ENCODE data around the gene NTN3. TPM values are rescaled to one million over a fixed set of nuclear protein-coding genes. Genes with fewer than 3 reads are reported as not detected.

NTN3 gene
- total RNA-seq, 2 experiments from 2014 or later = not detected

DNA sequence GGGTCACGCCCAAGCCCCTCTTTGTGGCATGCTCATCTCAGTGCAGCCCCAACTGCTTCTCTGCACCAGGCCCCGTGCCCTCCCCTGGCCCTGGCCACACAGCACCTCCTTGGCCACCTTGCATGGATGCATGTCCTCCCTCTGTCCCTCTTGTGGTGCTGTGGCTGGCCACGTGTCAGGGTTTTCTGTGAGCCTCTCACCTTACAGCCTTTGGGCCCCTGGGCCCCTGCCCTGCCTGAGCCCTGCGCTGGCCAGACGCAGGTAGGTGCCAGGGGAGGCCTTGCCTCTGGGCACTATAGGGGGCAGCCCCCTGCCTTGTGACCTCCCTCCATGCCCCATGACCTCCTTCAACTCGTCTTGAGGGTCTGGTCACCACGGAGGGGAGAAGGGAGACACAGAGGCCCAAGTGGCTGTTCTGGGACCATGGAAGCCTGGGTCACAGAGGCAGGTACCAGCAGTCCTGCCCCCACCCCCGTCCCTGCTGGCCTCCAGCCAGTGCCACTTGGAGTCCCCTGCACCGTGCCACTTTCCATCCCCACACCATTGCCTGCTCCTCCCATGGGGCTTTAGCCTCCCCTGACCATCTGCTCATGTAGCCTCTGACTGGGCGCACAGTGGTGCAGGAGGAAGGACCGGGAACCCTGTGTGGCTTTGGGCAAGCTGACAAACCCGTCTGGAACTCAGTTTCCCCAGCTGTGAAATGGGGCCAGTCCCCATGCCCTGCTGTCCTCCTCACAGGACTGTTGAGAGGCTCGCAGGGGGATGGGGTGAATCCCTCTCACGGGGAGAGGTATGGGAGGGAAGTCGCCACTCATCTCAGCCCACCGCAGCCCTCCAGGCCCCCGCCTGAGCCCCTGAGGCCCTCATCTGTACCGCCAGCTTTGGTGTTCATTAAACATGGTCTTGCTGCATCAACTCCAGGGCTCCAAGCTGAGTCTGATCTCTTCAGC, 31.1 kb downstream of the NTN3 start:
- H3K27ac Mint-ChIP-seq = no peak overlapping the region
- TF ChIP-seq, protein P1, sequence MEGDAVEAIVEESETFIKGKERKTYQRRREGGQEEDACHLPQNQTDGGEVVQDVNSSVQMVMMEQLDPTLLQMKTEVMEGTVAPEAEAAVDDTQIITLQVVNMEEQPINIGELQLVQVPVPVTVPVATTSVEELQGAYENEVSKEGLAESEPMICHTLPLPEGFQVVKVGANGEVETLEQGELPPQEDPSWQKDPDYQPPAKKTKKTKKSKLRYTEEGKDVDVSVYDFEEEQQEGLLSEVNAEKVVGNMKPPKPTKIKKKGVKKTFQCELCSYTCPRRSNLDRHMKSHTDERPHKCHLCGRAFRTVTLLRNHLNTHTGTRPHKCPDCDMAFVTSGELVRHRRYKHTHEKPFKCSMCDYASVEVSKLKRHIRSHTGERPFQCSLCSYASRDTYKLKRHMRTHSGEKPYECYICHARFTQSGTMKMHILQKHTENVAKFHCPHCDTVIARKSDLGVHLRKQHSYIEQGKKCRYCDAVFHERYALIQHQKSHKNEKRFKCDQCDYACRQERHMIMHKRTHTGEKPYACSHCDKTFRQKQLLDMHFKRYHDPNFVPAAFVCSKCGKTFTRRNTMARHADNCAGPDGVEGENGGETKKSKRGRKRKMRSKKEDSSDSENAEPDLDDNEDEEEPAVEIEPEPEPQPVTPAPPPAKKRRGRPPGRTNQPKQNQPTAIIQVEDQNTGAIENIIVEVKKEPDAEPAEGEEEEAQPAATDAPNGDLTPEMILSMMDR (IDR thresholded peaks at IDR 0.05) = no peak
- no peaks in the 10 kb centered on the region for H3K27me3 ChIP-seq (ENCODE audit: control insufficient read depth in 1 of 2, insufficient read depth in 2 of 2, low read length in 2 of 2)
- H3K9me3 Mint-ChIP-seq = no peaks in the 10 kb centered on the region
- H3K4me3 ChIP-seq (ENCODE audit: low read length) = no peak overlapping the region
- H3K4me1 ChIP-seq (ENCODE audit: insufficient read depth, low read length) = peaks cover 7% of the 10 kb centered on the region
- peaks cover 2% of the 10 kb centered on the region for H3K36me3 ChIP-seq (ENCODE audit: insufficient read depth, low read length)
- no peak overlapping the region for H3K4me3 Mint-ChIP-seq
- ChIA-PET CTCF (interaction anchor here (0.8 to 2.5 kb wide), 6 partner anchors 9 to 308 kb away, joined by 3 to 17 read pairs (median 4); partner anchors contain the start of gene ABCA3), POLR2A (interaction anchor here (0.8 to 1.3 kb wide), 2 partner anchors 11 to 73 kb away, joined by 3 to 4 read pairs; partner anchors contain the start of gene CCNF)
- H3K36me3 Mint-ChIP-seq (ENCODE audit: low read depth) = peaks cover 4% of the 10 kb centered on the region
- H3K4me1 Mint-ChIP-seq (ENCODE audit: low read depth) = peaks cover 4% of the 10 kb centered on the region
- H3K27me3 Mint-ChIP-seq = no peaks in the 10 kb centered on the region
- ATAC-seq (ENCODE audit: poor library complexity) (no peak), DNase-seq (no peak)
- no peak overlapping the region for H3K27ac ChIP-seq (ENCODE audit: low read depth in 1 of 2, low read length in 2 of 2)
- intact Hi-C loops (cut with DNase I, micrococcal nuclease) = loop anchor here (1.0 to 2.0 kb wide), 4 partner anchors 21 to 307 kb away; partner anchors contain the start of gene ABCA3 (in 2 of the 2)
- H3K9me3 ChIP-seq (ENCODE audit: control insufficient read depth in 1 of 2, insufficient read depth in 1 of 2, low read length in 2 of 2) = no peaks in the 10 kb centered on the region

DNA sequence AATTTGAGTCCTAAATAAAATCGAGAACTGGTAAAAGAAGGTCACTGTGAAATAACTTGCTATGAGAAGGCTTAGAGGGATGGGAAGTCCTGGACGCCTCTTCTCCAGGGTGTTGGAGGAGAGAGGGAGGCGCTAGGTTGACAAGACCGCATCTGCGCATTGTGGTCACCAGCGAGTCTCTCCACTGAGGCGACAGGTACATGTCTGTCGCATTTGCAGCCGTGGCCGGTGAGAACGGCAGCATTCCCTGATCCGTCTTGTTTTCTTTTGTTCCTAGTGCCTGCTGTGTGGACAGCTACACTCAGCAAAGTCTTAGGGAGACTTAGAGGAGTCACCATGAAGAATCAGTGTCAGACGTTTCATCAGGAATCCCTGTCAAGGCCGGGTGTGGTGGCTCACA, 34.6 kb downstream of the NTN3 start:
- intact Hi-C loops (cut with DNase I, micrococcal nuclease) = no loop called here
- no peaks in the 10 kb centered on the region for H3K36me3 Mint-ChIP-seq (ENCODE audit: low read depth)
- peaks cover 11% of the 10 kb centered on the region for H3K4me1 ChIP-seq (ENCODE audit: insufficient read depth, low read length)
- no peak overlapping the region for H3K27ac ChIP-seq (ENCODE audit: low read depth in 1 of 2, low read length in 2 of 2)
- H3K27me3 ChIP-seq (ENCODE audit: control insufficient read depth in 1 of 2, insufficient read depth in 2 of 2, low read length in 2 of 2) = no peaks in the 10 kb centered on the region
- H3K4me3 ChIP-seq (ENCODE audit: low read length) = no peak overlapping the region
- H3K4me1 Mint-ChIP-seq (ENCODE audit: low read depth) = peaks cover 4% of the 10 kb centered on the region
- no peaks in the 10 kb centered on the region for H3K36me3 ChIP-seq (ENCODE audit: insufficient read depth, low read length)
- CTCF ChIA-PET = no interaction called here
- peak in 1 of 14 experiments; percentile 12 for DNase-seq
- no peak overlapping the region for H3K4me3 Mint-ChIP-seq
- TF ChIP-seq, protein P1 (IDR thresholded peaks at IDR 0.05) = no peak
- POLR2A ChIA-PET = no interaction called here
- no peak overlapping the region for H3K27ac Mint-ChIP-seq
- H3K9me3 ChIP-seq (ENCODE audit: control insufficient read depth in 1 of 2, insufficient read depth in 1 of 2, low read length in 2 of 2) = no peaks in the 10 kb centered on the region
- ATAC-seq (ENCODE audit: poor library complexity) = no peak
- H3K27me3 Mint-ChIP-seq = no peaks in the 10 kb centered on the region
- H3K9me3 Mint-ChIP-seq = no peaks in the 10 kb centered on the region

DNA sequence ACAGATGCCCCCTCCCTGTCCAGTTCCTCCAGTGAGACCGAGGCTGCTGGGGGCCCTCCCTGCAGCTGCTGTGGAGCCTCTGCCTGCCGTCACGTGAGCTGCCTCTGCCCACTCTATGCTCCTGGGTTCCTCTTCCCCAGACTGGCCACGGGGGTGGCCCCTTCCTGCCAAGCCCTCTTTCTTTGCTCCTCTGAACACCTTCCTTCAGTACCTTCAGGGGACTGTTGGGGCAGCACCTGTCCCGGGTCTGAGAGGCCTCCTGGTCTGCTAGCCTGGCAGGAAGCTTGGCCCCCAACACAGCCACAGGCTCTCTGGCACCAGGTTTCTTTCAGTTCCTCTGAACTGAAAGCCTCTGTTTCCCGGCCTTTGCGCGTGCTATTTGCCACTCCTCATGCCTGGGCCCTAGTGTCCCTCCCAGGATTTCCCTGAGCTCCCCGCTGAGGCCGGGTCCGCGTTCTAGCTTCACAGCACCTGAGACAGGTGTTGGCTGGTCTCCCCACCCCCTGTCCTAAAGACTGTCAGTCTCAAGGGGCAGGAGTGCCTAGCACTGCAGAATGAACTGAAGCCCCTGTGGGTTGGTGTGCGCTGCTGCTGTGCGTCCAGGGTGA, 36.1 kb downstream of the NTN3 start:
- DNase-seq (no peak), ATAC-seq (ENCODE audit: poor library complexity) (peak; percentile 34)
- Histone ChIP-seq H3K4me1 (ENCODE audit: insufficient read depth, low read length) (peaks cover 4% of the 10 kb centered on the region), H3K27ac (ENCODE audit: low read depth in 1 of 2, low read length in 2 of 2) (no peak overlapping the region), H3K27me3 (ENCODE audit: control insufficient read depth in 1 of 2, insufficient read depth in 2 of 2, low read length in 2 of 2) (no peaks in the 10 kb centered on the region), H3K9me3 (ENCODE audit: control insufficient read depth in 1 of 2, insufficient read depth in 1 of 2, low read length in 2 of 2) (no peaks in the 10 kb centered on the region), H3K36me3 (ENCODE audit: insufficient read depth, low read length) (no peaks in the 10 kb centered on the region), H3K4me3 (ENCODE audit: low read length) (no peak overlapping the region)
- no peak overlapping the region for H3K4me3 Mint-ChIP-seq
- no peaks in the 10 kb centered on the region for H3K27me3 Mint-ChIP-seq
- CTCF ChIA-PET = no interaction called here
- POLR2A ChIA-PET = no interaction called here
- H3K4me1 Mint-ChIP-seq (ENCODE audit: low read depth) = peaks cover 2% of the 10 kb centered on the region
- H3K9me3 Mint-ChIP-seq = no peaks in the 10 kb centered on the region
- H3K36me3 Mint-ChIP-seq (ENCODE audit: low read depth) = no peaks in the 10 kb centered on the region
- H3K27ac Mint-ChIP-seq = no peak overlapping the region
- intact Hi-C loops (cut with DNase I, micrococcal nuclease) = no loop called here
- TF ChIP-seq, protein P1 (IDR thresholded peaks at IDR 0.05) = no peak

Measured in CD4-positive, alpha-beta T cell (primary cell).